ENCODE results near the gene TYMS. TPM values are rescaled to one million over a fixed set of nuclear protein-coding genes. Genes with fewer than 3 reads are reported as not detected.

The TYMS gene
- total RNA-seq, 1 donor = 25.7 TPM

GRCh38 chr18:615773-616172 is 41.7 kb upstream of the TYMS start:
- DNase-seq (ENCODE audit: low read depth) = no peak
- H3K4me3 ChIP-seq (ENCODE audit: low read depth, low read length) = no peak overlapping the region
- TF ChIP-seq CTCF (IDR thresholded peaks at IDR 0.05; ENCODE audit: insufficient read depth, low read length) = no peak

- H3K4me3 ChIP-seq (ENCODE audit: low read depth, low read length) = no peak overlapping the region
- peak; percentile 75 for TF ChIP-seq CTCF (IDR thresholded peaks at IDR 0.05; ENCODE audit: insufficient read depth, low read length)
- DNase-seq (ENCODE audit: low read depth) = peak; percentile 82
Measured at GRCh38 chr18:616380-616995, 41.0 kb upstream of the TYMS start.

GRCh38 chr18:617970-618504 is 39.4 kb upstream of the TYMS start:
- no peak for TF ChIP-seq CTCF (IDR thresholded peaks at IDR 0.05; ENCODE audit: insufficient read depth, low read length)
- H3K4me3 ChIP-seq (ENCODE audit: low read depth, low read length) = no peak overlapping the region
- no peak for DNase-seq (ENCODE audit: low read depth)

GRCh38 chr18:618618-619017 is 38.8 kb upstream of the TYMS start:
- no peak for TF ChIP-seq CTCF (IDR thresholded peaks at IDR 0.05; ENCODE audit: insufficient read depth, low read length)

GRCh38 chr18:621291-622043 is 36.0 kb upstream of the TYMS start:
- H3K4me3 ChIP-seq (ENCODE audit: low read depth, low read length) = no peak overlapping the region
- TF ChIP-seq CTCF (IDR thresholded peaks at IDR 0.05; ENCODE audit: insufficient read depth, low read length) = no peak
- peak; percentile 68 for DNase-seq (ENCODE audit: low read depth)

More at GRCh38 chr18:618618-619017, 38.8 kb upstream of the TYMS start:
- no peak overlapping the region for H3K4me3 ChIP-seq (ENCODE audit: low read depth, low read length)
- DNase-seq (ENCODE audit: low read depth) = no peak

GRCh38 chr18:622289-622688 is 35.2 kb upstream of the TYMS start:
- no peak for TF ChIP-seq CTCF (IDR thresholded peaks at IDR 0.05; ENCODE audit: insufficient read depth, low read length)
- DNase-seq (ENCODE audit: low read depth) = no peak
- no peak overlapping the region for H3K4me3 ChIP-seq (ENCODE audit: low read depth, low read length)
